MG63 (cell line): ENCODE data around the gene IKZF4. TPM values are rescaled to one million over a fixed set of nuclear protein-coding genes. Genes with fewer than 3 reads are reported as not detected.
"Not testable (repeated sequence)": the region's sequence is repeated elsewhere in the genome, so short reads cannot be mapped to it uniquely, and the experiment has no call there.

Experiments used
- DNase-seq: peaks from one replicate; pipeline ENCODE4 v3.0.0-alpha.2; 2020
- H3K27me3 ChIP-seq: fragments of 250-450 bp; sonication (Bioruptor Pico); 2 replicates; pipeline ENCODE4 v1.5.1; 2020; ENCODE audit warnings: mild to moderate bottlenecking, moderate library complexity
- H3K36me3 ChIP-seq: fragments of 250-450 bp; sonication (Bioruptor Pico); 2 replicates; pipeline ENCODE4 v1.5.1; 2020; ENCODE audit warnings: mild to moderate bottlenecking, moderate library complexity
- H3K4me3 ChIP-seq: fragments of 250-450 bp; sonication (Bioruptor Pico); 2 replicates; pipeline ENCODE4 v1.5.1; 2020; ENCODE audit warnings: mild to moderate bottlenecking, moderate library complexity
- H3K9me3 ChIP-seq: fragments of 250-450 bp; sonication (Bioruptor Pico); 2 replicates; pipeline ENCODE4 v1.5.1; 2020; ENCODE audit warnings: mild to moderate bottlenecking, moderate library complexity
- total RNA-seq: library from RNA; depleted of rRNA; stranded (reverse); fragments of >200 nt; shearing (Covaris generic); gene quantifications from 2 replicates; pipeline ENCODE4 v1.2.3, GENCODE V29; 2014; ENCODE audit warnings: low replicate concordance; rRNA removed

The IKZF4 gene
- total RNA-seq, result 0.30 and 0.54 TPM in 2 replicates

- DNase-seq, result no peak
- H3K4me3 ChIP-seq, result no peak within 1 kb of the TSS
- H3K36me3 ChIP-seq, result no peaks in the 10 kb centered on the region
- H3K27me3 ChIP-seq, result no peaks in the 10 kb centered on the region
- H3K9me3 ChIP-seq, result no peaks in the 10 kb centered on the region
Observed at GRCh38 chr12:56020423-56021184, at the start of gene IKZF4. Gene IKZF4 (plus strand): TSS chr12:56021043. CDS start chr12:56021494, 451 bp downstream.

- Histone ChIP-seq H3K27me3 (no peaks in the 10 kb centered on the region), H3K36me3 (peaks cover 45% of the 10 kb centered on the region), H3K4me3 (no peak overlapping the region), H3K9me3 (no peaks in the 10 kb centered on the region)
- peak; percentile 26 for DNase-seq
Observed at GRCh38 chr12:55972042-55972441, 48.8 kb upstream of the IKZF4 start.

GRCh38 chr12:55972456-55972855 lies 48.4 kb upstream of the IKZF4 start:
- Histone ChIP-seq H3K36me3 (peaks cover 45% of the 10 kb centered on the region), H3K4me3 (peak overlapping the region; percentile 58), H3K27me3 (no peaks in the 10 kb centered on the region), H3K9me3 (no peaks in the 10 kb centered on the region)
- DNase-seq, result no peak

- no peak for DNase-seq
- Histone ChIP-seq H3K27me3 (no peaks in the 10 kb centered on the region), H3K4me3 (peak overlapping the region; percentile 58), H3K36me3 (peaks cover 41% of the 10 kb centered on the region), H3K9me3 (no peaks in the 10 kb centered on the region)
Observed at GRCh38 chr12:55972911-55973598, 47.8 kb upstream of the IKZF4 start.

- H3K4me3 ChIP-seq, result peak within 1 kb of the TSS; percentile 94
- peaks cover 34% of the 10 kb centered on the region for H3K36me3 ChIP-seq
- peak; percentile 100 for DNase-seq
- no peaks in the 10 kb centered on the region for H3K27me3 ChIP-seq
- H3K9me3 ChIP-seq, result no peaks in the 10 kb centered on the region
Observed at GRCh38 chr12:55973599-55974307, 47.1 kb upstream of the IKZF4 start, which contains the start of gene RAB5B. Gene RAB5B (plus strand): TSS chr12:55974078. CDS start chr12:55986961, 12,883 bp downstream.

GRCh38 chr12:55974308-55974730 lies 46.5 kb upstream of the IKZF4 start:
- H3K36me3 ChIP-seq, result peaks cover 34% of the 10 kb centered on the region
- peak overlapping the region; percentile 94 for H3K4me3 ChIP-seq
- no peaks in the 10 kb centered on the region for H3K9me3 ChIP-seq
- DNase-seq, result peak; percentile 53
- H3K27me3 ChIP-seq, result no peaks in the 10 kb centered on the region

GRCh38 chr12:55978393-55978792 lies 42.5 kb upstream of the IKZF4 start:
- no peak for DNase-seq
- H3K36me3 ChIP-seq, result peaks cover 25% of the 10 kb centered on the region
- H3K4me3 ChIP-seq, result no peak overlapping the region

GRCh38 chr12:55979069-55979468 lies 41.8 kb upstream of the IKZF4 start:
- peaks cover 25% of the 10 kb centered on the region for H3K36me3 ChIP-seq
- no peak for DNase-seq
- no peak overlapping the region for H3K4me3 ChIP-seq
- no peaks in the 10 kb centered on the region for H3K27me3 ChIP-seq
- no peaks in the 10 kb centered on the region for H3K9me3 ChIP-seq

More at GRCh38 chr12:55978393-55978792, 42.5 kb upstream of the IKZF4 start:
- H3K9me3 ChIP-seq, result no peaks in the 10 kb centered on the region
- H3K27me3 ChIP-seq, result no peaks in the 10 kb centered on the region

GRCh38 chr12:55981882-55982281 lies 39.0 kb upstream of the IKZF4 start:
- peaks cover 37% of the 10 kb centered on the region for H3K36me3 ChIP-seq
- not testable (repeated sequence) for H3K9me3 ChIP-seq, DNase-seq, H3K4me3 ChIP-seq, H3K27me3 ChIP-seq

- no peak for DNase-seq
- Histone ChIP-seq H3K4me3 (no peak overlapping the region), H3K27me3 (no peaks in the 10 kb centered on the region), H3K9me3 (no peaks in the 10 kb centered on the region), H3K36me3 (peaks cover 41% of the 10 kb centered on the region)
Observed at GRCh38 chr12:55982319-55982936, 38.4 kb upstream of the IKZF4 start.

GRCh38 chr12:55983232-55983842 lies 37.5 kb upstream of the IKZF4 start:
- no peaks in the 10 kb centered on the region for H3K9me3 ChIP-seq
- DNase-seq, result no peak
- H3K36me3 ChIP-seq, result peaks cover 47% of the 10 kb centered on the region
- H3K4me3 ChIP-seq, result no peak overlapping the region
- no peaks in the 10 kb centered on the region for H3K27me3 ChIP-seq

- no peaks in the 10 kb centered on the region for H3K27me3 ChIP-seq
- no peaks in the 10 kb centered on the region for H3K9me3 ChIP-seq
- H3K4me3 ChIP-seq, result no peak overlapping the region
- no peak for DNase-seq
- H3K36me3 ChIP-seq, result peaks cover 51% of the 10 kb centered on the region
Observed at GRCh38 chr12:55984861-55985260, 36.0 kb upstream of the IKZF4 start.

GRCh38 chr12:55985341-55985740 lies 35.5 kb upstream of the IKZF4 start:
- peaks cover 52% of the 10 kb centered on the region for H3K36me3 ChIP-seq
- no peak for DNase-seq
- H3K4me3 ChIP-seq, result no peak overlapping the region
- no peaks in the 10 kb centered on the region for H3K9me3 ChIP-seq
- H3K27me3 ChIP-seq, result no peaks in the 10 kb centered on the region

GRCh38 chr12:55985976-55986375 lies 34.9 kb upstream of the IKZF4 start:
- not testable (repeated sequence) for H3K9me3 ChIP-seq, H3K4me3 ChIP-seq, DNase-seq, H3K27me3 ChIP-seq
- H3K36me3 ChIP-seq, result peaks cover 54% of the 10 kb centered on the region

- Histone ChIP-seq H3K9me3 (no peaks in the 10 kb centered on the region), H3K27me3 (no peaks in the 10 kb centered on the region), H3K4me3 (no peak overlapping the region), H3K36me3 (peaks cover 58% of the 10 kb centered on the region)
- DNase-seq, result no peak
Observed at GRCh38 chr12:55991110-55991509, 29.7 kb upstream of the IKZF4 start.

GRCh38 chr12:55993230-55993853 lies 27.5 kb upstream of the IKZF4 start:
- H3K4me3 ChIP-seq, result no peak overlapping the region
- no peak for DNase-seq
- no peaks in the 10 kb centered on the region for H3K9me3 ChIP-seq
- H3K36me3 ChIP-seq, result peaks cover 45% of the 10 kb centered on the region
- H3K27me3 ChIP-seq, result no peaks in the 10 kb centered on the region
